GM06990 (cell line): Measurements from ENCODE around the gene MSI2.

Experiments
- DNase-seq: peaks from one replicate; pipeline ENCODE4 v3.0.0-alpha.2; 2011; ENCODE audit not compliant: insufficient read length; ENCODE audit errors: extremely low read depth
- H3K27me3 ChIP-seq: replicated peaks from 2 replicates; pipeline ENCODE4 v1.6.0; 2011; ENCODE audit warnings: low read length; ENCODE audit not compliant: control insufficient read depth, insufficient read depth
- H3K36me3 ChIP-seq: 2 replicates; pipeline ENCODE4 v1.5.1; 2011; ENCODE audit warnings: low read length; ENCODE audit not compliant: control insufficient read depth, insufficient read depth
- H3K4me3 ChIP-seq: replicated peaks from 2 replicates; pipeline ENCODE4 v1.5.1; 2011; ENCODE audit warnings: low read depth, mild to moderate bottlenecking, control low read depth, low read length
- CTCF ChIP-seq: IDR thresholded peaks from 2 replicates; pipeline ENCODE4 v1.5.1; 2011; ENCODE audit warnings: low read length, control low read depth, mild to moderate bottlenecking, inconsistent platforms; ENCODE audit not compliant: insufficient read depth, poor library complexity, severe bottlenecking

Gene MSI2

GRCh38 chr17:57466521-57466920 is 210.2 kb downstream of the MSI2 start:
- Histone ChIP-seq H3K27me3 (no peaks in the 10 kb centered on the region), H3K4me3 (no peak overlapping the region), H3K36me3 (no peaks in the 10 kb centered on the region)
- TF ChIP-seq CTCF, result no peak
- DNase-seq, result no peak

GRCh38 chr17:57467226-57467625 is 210.9 kb downstream of the MSI2 start:
- TF ChIP-seq CTCF, result no peak
- no peaks in the 10 kb centered on the region for H3K36me3 ChIP-seq
- no peak overlapping the region for H3K4me3 ChIP-seq
- H3K27me3 ChIP-seq, result no peaks in the 10 kb centered on the region
- DNase-seq, result no peak

- DNase-seq, result no peak
- H3K27me3 ChIP-seq, result no peaks in the 10 kb centered on the region
- no peak overlapping the region for H3K4me3 ChIP-seq
- no peaks in the 10 kb centered on the region for H3K36me3 ChIP-seq
- TF ChIP-seq CTCF, result no peak
Observed at GRCh38 chr17:57467801-57468200, 211.5 kb downstream of the MSI2 start.

- H3K4me3 ChIP-seq, result no peak overlapping the region
- H3K36me3 ChIP-seq, result no peaks in the 10 kb centered on the region
- H3K27me3 ChIP-seq, result no peaks in the 10 kb centered on the region
- TF ChIP-seq CTCF, result no peak
- no peak for DNase-seq
Observed at GRCh38 chr17:57468932-57469775, 212.8 kb downstream of the MSI2 start.

GRCh38 chr17:57470906-57471305 is 214.6 kb downstream of the MSI2 start:
- Histone ChIP-seq H3K4me3 (no peak overlapping the region), H3K36me3 (no peaks in the 10 kb centered on the region; the same call in 1 of the 2 replicates), H3K27me3 (no peaks in the 10 kb centered on the region)
- TF ChIP-seq CTCF, result no peak
- DNase-seq, result no peak
